ENCODE data around the gene MPPE1. TPM values are rescaled to one million over a fixed set of nuclear protein-coding genes. Genes with fewer than 3 reads are reported as not detected.

Gene MPPE1
- polyA plus RNA-seq, 1 donor from 2014 or later: 53.4 TPM

DNA sequence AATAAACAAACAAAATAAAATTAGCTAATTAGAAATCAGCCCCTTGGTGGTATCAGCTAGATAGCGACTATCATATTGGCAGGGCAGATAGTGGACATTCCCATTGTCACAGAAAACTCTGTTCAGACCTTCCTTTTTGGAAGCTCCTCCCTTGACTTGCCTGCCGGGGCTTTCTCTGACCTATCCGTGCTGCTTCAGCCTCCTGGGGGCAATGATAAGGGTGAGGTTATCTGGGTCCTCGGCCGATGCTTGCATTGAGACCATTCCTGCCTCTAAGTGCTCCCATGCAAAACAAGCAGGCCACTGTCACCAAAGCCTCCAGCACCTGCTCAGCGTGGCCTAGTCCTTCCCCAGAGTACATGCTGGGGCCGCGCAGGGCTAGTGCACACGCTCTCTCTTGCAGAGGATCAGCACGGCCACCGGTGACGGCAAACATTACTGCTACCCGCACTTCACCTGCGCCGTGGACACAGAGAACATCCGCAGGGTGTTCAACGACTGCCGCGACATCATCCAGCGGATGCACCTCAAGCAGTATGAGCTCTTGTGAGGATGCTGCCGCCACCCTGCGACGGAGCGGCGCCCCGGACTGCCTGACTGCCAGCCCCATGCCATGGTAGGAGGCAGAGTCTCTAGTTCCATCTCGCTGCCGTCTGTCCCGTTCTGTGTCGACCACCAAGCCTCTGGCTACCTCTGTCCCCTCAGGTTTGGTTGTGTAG, 27.4 kb downstream of the MPPE1 start:
- H3K79me2 ChIP-seq (replicated peaks; ENCODE audit: insufficient read depth, low read length): no peaks in the 10 kb centered on the region
- no peaks in the 10 kb centered on the region for H3K27me3 ChIP-seq (ENCODE audit: insufficient read depth, low read depth, low read length)
- H4K20me1 ChIP-seq (ENCODE audit: insufficient read depth): no peaks in the 10 kb centered on the region
- H3F3A ChIP-seq (ENCODE audit: insufficient read depth, low read length, poor library complexity, severe bottlenecking): no peaks in the 10 kb centered on the region
- no peak overlapping the region for H3K9ac ChIP-seq (ENCODE audit: low read length)
- peaks cover 12% of the 10 kb centered on the region for H3K36me3 ChIP-seq (ENCODE audit: insufficient read depth, low read length)
- no peak overlapping the region for H3K4me2 ChIP-seq (ENCODE audit: low read length)
- no peaks in the 10 kb centered on the region for H3K9me3 ChIP-seq (ENCODE audit: low read length)
- no peaks in the 10 kb centered on the region for H3K9me2 ChIP-seq (ENCODE audit: insufficient read depth, low read length)
- H3K27ac ChIP-seq (ENCODE audit: low read length): no peak overlapping the region
- TF ChIP-seq EP300 (conservative IDR thresholded peaks at IDR 0.05; ENCODE audit: poor library complexity, severe bottlenecking) (no peak), EZH2 (IDR thresholded peaks at IDR 0.05; ENCODE audit: borderline replicate concordance, insufficient read depth, low read length, poor library complexity, severe bottlenecking) (no peak), TAF1 (IDR thresholded peaks at IDR 0.05; ENCODE audit: low read depth) (no peak), SMC3 (conservative IDR thresholded peaks at IDR 0.05; ENCODE audit: poor library complexity) (no peak), MXI1 (conservative IDR thresholded peaks at IDR 0.05; ENCODE audit: poor library complexity, severe bottlenecking) (no peak), POLR2AphosphoS5 (IDR thresholded peaks at IDR 0.05) (no peak), RAD21 (conservative IDR thresholded peaks at IDR 0.05) (no peak)
- TF ChIP-seq, protein P1, sequence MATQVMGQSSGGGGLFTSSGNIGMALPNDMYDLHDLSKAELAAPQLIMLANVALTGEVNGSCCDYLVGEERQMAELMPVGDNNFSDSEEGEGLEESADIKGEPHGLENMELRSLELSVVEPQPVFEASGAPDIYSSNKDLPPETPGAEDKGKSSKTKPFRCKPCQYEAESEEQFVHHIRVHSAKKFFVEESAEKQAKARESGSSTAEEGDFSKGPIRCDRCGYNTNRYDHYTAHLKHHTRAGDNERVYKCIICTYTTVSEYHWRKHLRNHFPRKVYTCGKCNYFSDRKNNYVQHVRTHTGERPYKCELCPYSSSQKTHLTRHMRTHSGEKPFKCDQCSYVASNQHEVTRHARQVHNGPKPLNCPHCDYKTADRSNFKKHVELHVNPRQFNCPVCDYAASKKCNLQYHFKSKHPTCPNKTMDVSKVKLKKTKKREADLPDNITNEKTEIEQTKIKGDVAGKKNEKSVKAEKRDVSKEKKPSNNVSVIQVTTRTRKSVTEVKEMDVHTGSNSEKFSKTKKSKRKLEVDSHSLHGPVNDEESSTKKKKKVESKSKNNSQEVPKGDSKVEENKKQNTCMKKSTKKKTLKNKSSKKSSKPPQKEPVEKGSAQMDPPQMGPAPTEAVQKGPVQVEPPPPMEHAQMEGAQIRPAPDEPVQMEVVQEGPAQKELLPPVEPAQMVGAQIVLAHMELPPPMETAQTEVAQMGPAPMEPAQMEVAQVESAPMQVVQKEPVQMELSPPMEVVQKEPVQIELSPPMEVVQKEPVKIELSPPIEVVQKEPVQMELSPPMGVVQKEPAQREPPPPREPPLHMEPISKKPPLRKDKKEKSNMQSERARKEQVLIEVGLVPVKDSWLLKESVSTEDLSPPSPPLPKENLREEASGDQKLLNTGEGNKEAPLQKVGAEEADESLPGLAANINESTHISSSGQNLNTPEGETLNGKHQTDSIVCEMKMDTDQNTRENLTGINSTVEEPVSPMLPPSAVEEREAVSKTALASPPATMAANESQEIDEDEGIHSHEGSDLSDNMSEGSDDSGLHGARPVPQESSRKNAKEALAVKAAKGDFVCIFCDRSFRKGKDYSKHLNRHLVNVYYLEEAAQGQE (IDR thresholded peaks at IDR 0.05; ENCODE audit: borderline replicate concordance): no peak
- TF ChIP-seq, protein P2, sequence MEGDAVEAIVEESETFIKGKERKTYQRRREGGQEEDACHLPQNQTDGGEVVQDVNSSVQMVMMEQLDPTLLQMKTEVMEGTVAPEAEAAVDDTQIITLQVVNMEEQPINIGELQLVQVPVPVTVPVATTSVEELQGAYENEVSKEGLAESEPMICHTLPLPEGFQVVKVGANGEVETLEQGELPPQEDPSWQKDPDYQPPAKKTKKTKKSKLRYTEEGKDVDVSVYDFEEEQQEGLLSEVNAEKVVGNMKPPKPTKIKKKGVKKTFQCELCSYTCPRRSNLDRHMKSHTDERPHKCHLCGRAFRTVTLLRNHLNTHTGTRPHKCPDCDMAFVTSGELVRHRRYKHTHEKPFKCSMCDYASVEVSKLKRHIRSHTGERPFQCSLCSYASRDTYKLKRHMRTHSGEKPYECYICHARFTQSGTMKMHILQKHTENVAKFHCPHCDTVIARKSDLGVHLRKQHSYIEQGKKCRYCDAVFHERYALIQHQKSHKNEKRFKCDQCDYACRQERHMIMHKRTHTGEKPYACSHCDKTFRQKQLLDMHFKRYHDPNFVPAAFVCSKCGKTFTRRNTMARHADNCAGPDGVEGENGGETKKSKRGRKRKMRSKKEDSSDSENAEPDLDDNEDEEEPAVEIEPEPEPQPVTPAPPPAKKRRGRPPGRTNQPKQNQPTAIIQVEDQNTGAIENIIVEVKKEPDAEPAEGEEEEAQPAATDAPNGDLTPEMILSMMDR (IDR thresholded peaks at IDR 0.05; ENCODE audit: poor library complexity, severe bottlenecking): no peak
- H2AFZ ChIP-seq (ENCODE audit: low read depth, low read length): no peak overlapping the region
- no peak overlapping the region for H3K4me3 ChIP-seq (ENCODE audit: low read length)

DNA sequence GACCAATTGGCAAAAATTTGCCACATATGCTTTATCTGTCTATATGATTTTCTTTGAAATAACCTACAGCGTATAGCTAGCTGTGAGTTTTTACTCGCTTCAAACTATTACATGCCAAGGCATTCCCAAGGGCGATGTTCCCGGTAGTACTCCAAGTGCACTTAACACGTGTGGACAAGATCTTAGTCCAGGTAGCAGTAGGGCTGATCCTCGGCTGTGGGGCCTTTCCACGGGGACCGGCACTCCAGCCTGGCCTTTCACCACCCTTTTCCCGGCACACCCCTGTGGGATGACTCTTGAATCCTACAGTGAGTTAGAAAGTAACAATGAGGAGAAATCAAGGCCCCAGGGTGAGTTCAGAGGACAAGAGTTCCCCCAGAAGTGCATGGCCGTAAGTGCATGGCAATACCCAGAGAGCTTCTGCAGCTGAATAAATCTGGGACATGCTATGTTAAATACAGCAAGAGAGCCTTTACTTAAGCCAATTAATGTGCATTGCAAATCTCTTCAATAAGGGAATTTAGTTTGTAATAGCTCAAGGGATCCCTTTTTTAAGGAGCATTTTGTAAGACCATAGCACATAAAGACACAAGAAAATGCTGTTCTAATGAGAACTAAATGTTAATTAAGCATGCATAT, 30.5 kb downstream of the MPPE1 start:
- no peaks in the 10 kb centered on the region for H3F3A ChIP-seq (ENCODE audit: insufficient read depth, low read length, poor library complexity, severe bottlenecking)
- no peaks in the 10 kb centered on the region for H3K27me3 ChIP-seq (ENCODE audit: insufficient read depth, low read depth, low read length)
- no peak overlapping the region for H3K4me2 ChIP-seq (ENCODE audit: low read length)
- no peaks in the 10 kb centered on the region for H3K9me3 ChIP-seq (ENCODE audit: low read length)
- no peaks in the 10 kb centered on the region for H4K20me1 ChIP-seq (ENCODE audit: insufficient read depth)
- no peak overlapping the region for H3K9ac ChIP-seq (ENCODE audit: low read length)
- H3K36me3 ChIP-seq (ENCODE audit: insufficient read depth, low read length): no peaks in the 10 kb centered on the region
- no peaks in the 10 kb centered on the region for H3K9me2 ChIP-seq (ENCODE audit: insufficient read depth, low read length)
- no peak overlapping the region for H3K27ac ChIP-seq (ENCODE audit: low read length)
- no peak overlapping the region for H2AFZ ChIP-seq (ENCODE audit: low read depth, low read length)
- no peaks in the 10 kb centered on the region for H3K79me2 ChIP-seq (replicated peaks; ENCODE audit: insufficient read depth, low read length)
- H3K4me3 ChIP-seq (ENCODE audit: low read length): no peak overlapping the region
- TF ChIP-seq TAF1 (IDR thresholded peaks at IDR 0.05; ENCODE audit: low read depth): no peak
